OCI-M2 (cell line): ENCODE data around the gene RNASET2.
"Not testable (repeated sequence)": the region's sequence is repeated elsewhere in the genome, so short reads cannot be mapped to it uniquely, and the experiment has no call there.

Experiments
- DNase-seq: peaks from one replicate; lab custom pipeline; 2025; ENCODE audit not compliant: unreplicated experiment; lab: John Stamatoyannopoulos, UW

Gene RNASET2

GRCh38 chr6:166949528-166950442 is 6.6 kb downstream of the RNASET2 start:
- DNase-seq, result no peak

- not testable (repeated sequence) for DNase-seq
These were observed 7.6 kb downstream of the RNASET2 start for GRCh38 chr6:166948724-166949123.

GRCh38 chr6:166947251-166947650 is 9.1 kb downstream of the RNASET2 start:
- DNase-seq, result no peak

GRCh38 chr6:166946125-166946524 is 10.2 kb downstream of the RNASET2 start:
- no peak for DNase-seq

GRCh38 chr6:166944666-166945256 is 11.6 kb downstream of the RNASET2 start:
- no peak for DNase-seq

GRCh38 chr6:166942393-166943168 is 13.8 kb downstream of the RNASET2 start:
- DNase-seq, result no peak

- DNase-seq, result no peak
These were observed 15.7 kb downstream of the RNASET2 start for GRCh38 chr6:166940643-166941068.

- no peak for DNase-seq
These were observed 16.5 kb downstream of the RNASET2 start for GRCh38 chr6:166939894-166940293.

GRCh38 chr6:166939345-166939744 is 17.0 kb downstream of the RNASET2 start:
- DNase-seq, result no peak

GRCh38 chr6:166938704-166939103 is 17.6 kb downstream of the RNASET2 start:
- no peak for DNase-seq

GRCh38 chr6:166938150-166938549 is 18.2 kb downstream of the RNASET2 start:
- DNase-seq, result no peak

GRCh38 chr6:166937746-166938145 is 18.6 kb downstream of the RNASET2 start:
- no peak for DNase-seq

- DNase-seq, result no peak
These were observed 20.1 kb downstream of the RNASET2 start for GRCh38 chr6:166936079-166936787.

- DNase-seq, result no peak
These were observed 21.0 kb downstream of the RNASET2 start for GRCh38 chr6:166935353-166935752.

GRCh38 chr6:166934174-166934573 is 22.2 kb downstream of the RNASET2 start:
- no peak for DNase-seq

GRCh38 chr6:166933396-166933795 is 23.0 kb downstream of the RNASET2 start:
- no peak for DNase-seq

GRCh38 chr6:166932616-166933015 is 23.7 kb downstream of the RNASET2 start:
- no peak for DNase-seq

- DNase-seq, result no peak
These were observed 24.2 kb downstream of the RNASET2 start for GRCh38 chr6:166932116-166932515.

- DNase-seq, result no peak
These were observed 24.9 kb downstream of the RNASET2 start for GRCh38 chr6:166931426-166931970.

- DNase-seq, result no peak
These were observed 25.9 kb downstream of the RNASET2 start for GRCh38 chr6:166930354-166930891.
